Measurements from ENCODE around the gene ADAMTS8.

The ADAMTS8 gene

GRCh38 chr11:130404727-130405126 is 23.7 kb downstream of the ADAMTS8 start:
- Histone ChIP-seq H3K4me1 (peaks cover 0 to 53% (median 42%) of the 10 kb centered on the region in 4 donors), H3K27me3 (no peaks in the 10 kb centered on the region), H3K4me3 (no peak overlapping the region), H3K9me3 (no peaks in the 10 kb centered on the region), H3K27ac (peak overlapping the region; percentile 62 to 69), H3K36me3 (no peaks in the 10 kb centered on the region)
- TF ChIP-seq, protein P1, sequence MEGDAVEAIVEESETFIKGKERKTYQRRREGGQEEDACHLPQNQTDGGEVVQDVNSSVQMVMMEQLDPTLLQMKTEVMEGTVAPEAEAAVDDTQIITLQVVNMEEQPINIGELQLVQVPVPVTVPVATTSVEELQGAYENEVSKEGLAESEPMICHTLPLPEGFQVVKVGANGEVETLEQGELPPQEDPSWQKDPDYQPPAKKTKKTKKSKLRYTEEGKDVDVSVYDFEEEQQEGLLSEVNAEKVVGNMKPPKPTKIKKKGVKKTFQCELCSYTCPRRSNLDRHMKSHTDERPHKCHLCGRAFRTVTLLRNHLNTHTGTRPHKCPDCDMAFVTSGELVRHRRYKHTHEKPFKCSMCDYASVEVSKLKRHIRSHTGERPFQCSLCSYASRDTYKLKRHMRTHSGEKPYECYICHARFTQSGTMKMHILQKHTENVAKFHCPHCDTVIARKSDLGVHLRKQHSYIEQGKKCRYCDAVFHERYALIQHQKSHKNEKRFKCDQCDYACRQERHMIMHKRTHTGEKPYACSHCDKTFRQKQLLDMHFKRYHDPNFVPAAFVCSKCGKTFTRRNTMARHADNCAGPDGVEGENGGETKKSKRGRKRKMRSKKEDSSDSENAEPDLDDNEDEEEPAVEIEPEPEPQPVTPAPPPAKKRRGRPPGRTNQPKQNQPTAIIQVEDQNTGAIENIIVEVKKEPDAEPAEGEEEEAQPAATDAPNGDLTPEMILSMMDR (IDR thresholded peaks at IDR 0.05), result no peak
- DNase-seq, result no peak
- intact Hi-C loops (cut with DNase I; ENCODE audit: low total_unique reads), result no loop called here

DNA sequence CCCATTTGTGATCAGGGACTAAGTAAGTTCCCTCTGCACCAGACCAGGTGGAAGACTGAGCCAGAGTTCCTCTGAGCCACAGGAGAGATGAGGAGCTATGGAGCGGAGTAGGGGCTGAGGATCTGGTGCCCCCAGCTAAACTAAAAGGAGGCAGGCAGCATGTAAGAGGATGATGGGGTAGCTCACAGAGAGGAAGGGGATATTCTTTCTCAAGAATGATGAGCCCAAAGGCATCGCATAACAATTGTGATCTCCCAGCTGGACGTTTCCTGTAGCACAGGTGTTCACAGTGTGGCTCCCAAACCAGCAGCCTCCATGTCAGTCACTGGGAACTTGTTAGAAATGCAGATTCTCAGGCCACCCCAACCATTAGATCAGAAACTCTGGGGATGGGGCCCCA is 24.4 kb downstream of the ADAMTS8 start:
- Histone ChIP-seq H3K36me3 (no peaks in the 10 kb centered on the region), H3K4me3 (no peak overlapping the region), H3K4me1 (peaks cover 0 to 53% (median 42%) of the 10 kb centered on the region in 4 donors), H3K27me3 (no peaks in the 10 kb centered on the region), H3K27ac (peak overlapping the region; percentile 62 to 69), H3K9me3 (no peaks in the 10 kb centered on the region)
- TF ChIP-seq, protein P1 (IDR thresholded peaks at IDR 0.05), result no peak
- no peak for DNase-seq
- intact Hi-C loops (cut with DNase I; ENCODE audit: low total_unique reads), result no loop called here

DNA sequence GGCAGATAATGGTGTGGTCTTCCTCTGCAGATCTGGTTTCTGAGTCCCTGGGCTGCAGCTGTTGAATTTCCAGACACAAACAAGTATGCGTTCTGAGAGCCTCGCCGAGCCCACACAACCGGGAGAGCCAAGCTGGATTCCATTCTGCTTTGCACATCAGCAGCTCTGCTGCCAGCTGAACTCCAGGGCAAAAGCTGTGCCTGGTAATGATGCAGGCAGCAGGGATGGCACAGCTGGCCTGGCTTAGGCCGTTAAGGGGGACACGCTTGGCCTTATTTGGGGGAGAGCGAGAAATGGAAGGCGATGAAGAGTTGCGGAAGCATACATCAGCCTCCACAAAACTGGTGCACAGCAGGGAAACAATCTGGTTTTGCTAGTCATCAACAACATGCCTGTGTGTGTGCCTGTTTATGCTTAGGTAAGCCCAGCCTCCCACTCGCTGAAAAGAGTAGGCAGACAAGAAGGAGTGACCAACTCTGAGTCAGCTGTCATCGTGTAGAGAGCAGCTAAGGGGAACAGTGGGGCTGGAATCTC is 25.1 kb downstream of the ADAMTS8 start:
- peak; percentile 57 to 87 for DNase-seq

DNA sequence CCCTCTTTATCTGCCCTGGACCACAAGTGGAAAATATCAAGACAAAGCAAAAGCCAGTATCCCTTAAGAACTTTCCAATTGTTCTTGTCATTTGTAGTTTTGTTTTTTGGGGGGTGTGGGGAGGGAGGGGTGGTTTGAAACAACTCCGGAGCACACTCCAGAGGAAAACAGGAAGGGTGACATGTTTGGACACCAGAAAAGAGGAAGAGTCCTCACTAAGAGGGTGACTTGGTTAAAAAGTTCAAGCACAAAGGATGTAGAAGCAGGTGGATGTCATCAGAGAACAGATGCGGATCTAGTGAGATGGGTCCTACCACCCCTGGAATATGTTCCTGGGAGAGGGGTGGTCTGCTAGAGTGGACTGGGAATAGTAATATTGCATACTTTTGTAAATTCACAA is 25.8 kb downstream of the ADAMTS8 start:
- no peaks in the 10 kb centered on the region for H3K36me3 ChIP-seq
- intact Hi-C loops (cut with DNase I; ENCODE audit: low total_unique reads), result no loop called here
- peaks cover 0 to 44% (median 38%) of the 10 kb centered on the region in 4 donors for H3K4me1 ChIP-seq
- no peak for DNase-seq
- TF ChIP-seq, protein P1 (IDR thresholded peaks at IDR 0.05), result no peak
- H3K9me3 ChIP-seq, result no peaks in the 10 kb centered on the region
- no peak overlapping the region for H3K4me3 ChIP-seq
- no peaks in the 10 kb centered on the region for H3K27me3 ChIP-seq
- peak overlapping the region; percentile 62 to 69 for H3K27ac ChIP-seq

More for the DNA sequence above, 25.1 kb downstream of the ADAMTS8 start:
- H3K4me1 ChIP-seq, result peaks cover 0 to 50% (median 42%) of the 10 kb centered on the region in 4 donors
- H3K9me3 ChIP-seq, result no peaks in the 10 kb centered on the region
- intact Hi-C loops (cut with DNase I; ENCODE audit: low total_unique reads), result no loop called here
- no peak overlapping the region for H3K4me3 ChIP-seq
- H3K36me3 ChIP-seq, result no peaks in the 10 kb centered on the region
- TF ChIP-seq, protein P1 (IDR thresholded peaks at IDR 0.05), result no peak
- peak overlapping the region; percentile 62 to 69 for H3K27ac ChIP-seq
- no peaks in the 10 kb centered on the region for H3K27me3 ChIP-seq

GRCh38 chr11:130400781-130401483 is 27.5 kb downstream of the ADAMTS8 start:
- Histone ChIP-seq H3K27ac (peak overlapping the region; percentile 39 to 69), H3K9me3 (no peaks in the 10 kb centered on the region), H3K4me1 (peaks cover 0 to 44% (median 38%) of the 10 kb centered on the region in 4 donors), H3K4me3 (no peak overlapping the region), H3K36me3 (no peaks in the 10 kb centered on the region), H3K27me3 (no peaks in the 10 kb centered on the region)
- intact Hi-C loops (cut with DNase I; ENCODE audit: low total_unique reads), result no loop called here
- TF ChIP-seq, protein P1 (IDR thresholded peaks at IDR 0.05), result no peak
- DNase-seq, result peak in 1 of 2 donors; percentile 45
